ENCODE data around the gene TOR4A. TPM values are rescaled to one million over a fixed set of nuclear protein-coding genes. Genes with fewer than 3 reads are reported as not detected.

Gene TOR4A
- total and polyA plus RNA-seq, 7 donors, result 3.8 to 33.0 (median 4.3) TPM

DNA sequence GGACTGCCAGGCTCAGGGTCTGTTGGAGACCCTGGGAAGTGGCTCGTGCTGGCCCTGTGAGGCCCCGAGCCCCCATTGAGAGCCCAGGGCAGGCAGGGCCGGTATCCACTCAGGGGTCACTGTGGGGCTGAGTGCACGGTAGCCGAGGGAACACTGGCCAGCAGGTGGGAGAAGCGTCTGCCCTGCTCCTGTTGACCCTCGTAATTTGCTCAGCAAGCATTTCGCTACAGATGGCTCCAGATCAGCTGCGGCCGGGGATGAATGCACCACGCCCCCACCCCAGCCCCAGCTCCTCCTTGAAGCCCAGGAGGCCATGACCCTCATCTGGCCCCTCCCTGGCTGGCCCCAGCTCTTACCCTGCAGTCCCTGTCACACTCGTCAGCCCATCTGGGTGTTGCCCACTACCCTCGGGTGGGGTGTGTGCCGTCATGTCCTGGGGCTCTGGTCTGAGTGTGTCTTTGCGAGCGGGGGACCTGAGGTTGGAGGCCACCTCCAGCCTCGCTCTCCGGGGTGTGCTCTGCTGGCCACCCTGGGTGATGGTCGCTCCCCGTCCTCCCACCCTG lies 30.6 kb downstream of the TOR4A start:
- Histone ChIP-seq H3K4me1 (peaks cover 0 to 35% (median 32%) of the 10 kb centered on the region in 4 donors), H3K27ac (no peak overlapping the region), H3K27me3 (peaks cover 33 to 68% (median 51%) of the 10 kb centered on the region in 3 donors), H3K36me3 (no peaks in the 10 kb centered on the region), H3K9me3 (no peaks in the 10 kb centered on the region), H3K4me3 (no peak overlapping the region)
- 34 to 66% methylated on average over 20 of the region's 20 CpGs for WGBS, 2 donors
- intact Hi-C loops (cut with DNase I), result no loop called here
- DNase-seq, result no peak
- TF ChIP-seq POLR2A (IDR thresholded peaks at IDR 0.05), result no peak
- TF ChIP-seq POLR2AphosphoS5 (IDR thresholded peaks at IDR 0.05), result no peak
- TF ChIP-seq EP300 (IDR thresholded peaks at IDR 0.05), result no peak
- TF ChIP-seq CTCF (IDR thresholded peaks at IDR 0.05), result no peak

DNA sequence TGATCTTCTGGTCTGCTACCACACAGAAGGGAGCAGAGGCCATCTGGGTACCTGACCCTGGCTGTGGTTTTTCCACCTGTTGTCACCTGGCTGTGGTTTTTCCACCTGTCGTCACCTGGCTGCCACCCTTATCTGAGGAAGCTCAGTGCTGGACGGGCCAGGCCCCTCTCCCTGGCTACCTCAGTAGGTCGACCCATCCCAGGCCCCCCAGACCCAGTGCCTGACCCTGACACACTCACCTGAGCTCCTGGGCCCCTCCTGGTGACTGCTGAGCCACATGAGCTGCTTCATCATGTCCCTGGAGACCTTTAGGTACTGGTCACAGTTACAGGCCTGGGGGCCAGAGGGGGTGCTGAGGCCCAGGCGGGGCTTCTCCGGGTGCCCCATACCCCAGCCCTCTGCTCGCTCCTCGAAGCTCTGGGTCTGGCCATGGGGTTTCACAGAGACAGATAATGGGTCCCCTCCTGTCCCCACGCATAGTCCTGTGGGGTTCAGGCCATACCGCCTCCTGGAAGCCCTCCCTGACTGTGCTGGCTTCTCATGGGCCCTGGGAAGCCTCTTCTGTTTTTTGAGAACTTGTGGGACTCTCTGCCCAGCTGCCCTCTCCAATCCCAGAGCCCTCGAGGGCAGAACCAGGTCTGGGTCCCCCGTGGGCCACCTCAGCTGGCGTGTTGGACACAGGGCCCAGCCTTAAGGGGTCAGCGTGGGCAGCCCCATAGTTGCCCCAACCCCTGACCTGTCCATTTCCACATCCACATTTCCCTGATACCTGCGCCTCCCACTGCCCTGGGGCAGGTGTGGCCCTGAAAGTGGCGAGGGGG lies 32.1 kb downstream of the TOR4A start:
- Histone ChIP-seq H3K9me3 (no peaks in the 10 kb centered on the region), H3K36me3 (no peaks in the 10 kb centered on the region), H3K4me1 (peaks cover 0 to 30% (median 26%) of the 10 kb centered on the region in 4 donors), H3K4me3 (no peak overlapping the region), H3K27me3 (peaks cover 26 to 54% (median 38%) of the 10 kb centered on the region in 3 donors), H3K27ac (no peak overlapping the region)
- no peak for TF ChIP-seq EP300 (IDR thresholded peaks at IDR 0.05)
- TF ChIP-seq POLR2A (IDR thresholded peaks at IDR 0.05), result no peak
- TF ChIP-seq CTCF (IDR thresholded peaks at IDR 0.05), result no peak
- TF ChIP-seq POLR2AphosphoS5 (IDR thresholded peaks at IDR 0.05), result no peak
- intact Hi-C loops (cut with DNase I), result no loop called here
- WGBS, 2 donors, result 65 to 84% methylated on average over 15 of the region's 15 CpGs
- DNase-seq, result no peak

- no peak for DNase-seq
- no peak overlapping the region for H3K4me3 ChIP-seq
- intact Hi-C loops (cut with DNase I), result no loop called here
- TF ChIP-seq POLR2A (IDR thresholded peaks at IDR 0.05) (no peak), POLR2AphosphoS5 (IDR thresholded peaks at IDR 0.05) (no peak)
- 23 to 69% methylated on average over 20 of the region's 20 CpGs for WGBS, 2 donors
- H3K4me1 ChIP-seq, result peaks cover 0 to 27% (median 18%) of the 10 kb centered on the region in 4 donors
- no peaks in the 10 kb centered on the region for H3K36me3 ChIP-seq
- H3K27ac ChIP-seq, result no peak overlapping the region
- H3K9me3 ChIP-seq, result no peaks in the 10 kb centered on the region
- peaks cover 20 to 51% (median 31%) of the 10 kb centered on the region in 3 donors for H3K27me3 ChIP-seq
These were observed 32.9 kb downstream of the TOR4A start for GRCh38 chr9:137310189-137311052.

- Histone ChIP-seq H3K4me3 (no peak overlapping the region), H3K27ac (no peak overlapping the region), H3K4me1 (peaks cover 0 to 27% (median 18%) of the 10 kb centered on the region in 4 donors), H3K27me3 (peaks cover 18 to 51% (median 31%) of the 10 kb centered on the region in 3 donors), H3K36me3 (no peaks in the 10 kb centered on the region), H3K9me3 (no peaks in the 10 kb centered on the region)
- 13 to 52% methylated on average over 27 of the region's 27 CpGs for WGBS, 2 donors
- no peak for DNase-seq
- intact Hi-C loops (cut with DNase I), result no loop called here
- no peak for TF ChIP-seq CTCF (IDR thresholded peaks at IDR 0.05)
- peak in 1 of 2 donors; percentile 24 for TF ChIP-seq POLR2A (IDR thresholded peaks at IDR 0.05)
These were observed 33.9 kb downstream of the TOR4A start for GRCh38 chr9:137311171-137311985.
